NT2/D1 (cell line): Measurements from ENCODE around the gene GLP1R.

ENCODE experiments used
- SUZ12 ChIP-seq: IDR thresholded peaks from 2 replicates; pipeline ENCODE4 v1.6.1; 2011; ENCODE audit not compliant: insufficient read length, insufficient read depth; ENCODE audit errors: extremely low read depth
- YY1 ChIP-seq: IDR thresholded peaks from 2 replicates; pipeline ENCODE4 v1.6.1; 2011; ENCODE audit not compliant: insufficient read length, insufficient read depth
- ZNF274 ChIP-seq: IDR thresholded peaks from 2 replicates; pipeline ENCODE4 v1.6.1; 2011; ENCODE audit warnings: mild to moderate bottlenecking, low read depth, low read length

DNA sequence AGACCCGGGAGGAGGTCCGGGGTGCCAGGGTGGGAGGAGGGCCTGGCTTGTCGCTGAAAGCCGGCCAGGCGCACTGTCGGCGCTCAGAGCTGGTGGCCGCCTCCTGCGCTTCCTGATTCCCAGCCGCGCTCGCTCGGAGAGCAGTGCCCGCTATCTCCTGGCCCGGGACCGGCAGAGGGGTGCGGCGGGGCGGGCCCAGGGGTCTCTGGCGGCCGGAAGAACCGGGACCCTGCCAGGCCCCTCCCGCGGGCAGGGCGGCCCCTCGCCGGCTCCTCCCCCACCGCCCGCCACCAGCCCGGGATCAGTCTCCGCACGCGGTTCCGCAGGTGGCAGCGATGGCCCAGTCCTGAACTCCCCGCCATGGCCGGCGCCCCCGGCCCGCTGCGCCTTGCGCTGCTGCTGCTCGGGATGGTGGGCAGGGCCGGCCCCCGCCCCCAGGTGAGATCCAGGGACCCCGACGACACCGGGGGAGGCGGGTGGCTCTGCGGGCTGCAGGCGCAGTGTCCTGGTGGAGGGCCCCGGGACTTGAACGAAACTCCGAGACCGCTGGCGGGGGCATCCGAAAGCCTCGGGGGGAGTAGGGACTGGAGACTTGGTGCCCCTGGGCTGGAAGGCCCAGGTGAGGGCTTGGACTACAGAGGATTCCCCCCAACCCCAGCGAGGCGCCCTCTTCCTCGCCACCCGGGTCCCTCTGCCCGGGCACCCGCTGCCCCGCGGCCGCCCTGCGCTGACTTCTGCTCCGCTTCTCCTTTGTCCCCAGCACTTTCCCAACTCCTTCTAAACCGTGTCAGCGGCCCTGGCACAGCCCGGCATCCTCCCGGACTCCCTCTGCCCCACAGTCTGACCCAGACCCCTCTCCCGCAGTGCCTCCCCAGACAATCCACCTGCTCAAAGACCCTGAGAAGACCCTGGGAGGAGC is at the start of gene GLP1R:
- no peak for TF ChIP-seq ZNF274
- no peak for TF ChIP-seq YY1
- TF ChIP-seq SUZ12 = no peak
